ENCODE measurements around the gene LOX.
A peak's percentile ranks its signal among the peaks of the same experiment; 100 is the strongest.

Gene LOX

DNA sequence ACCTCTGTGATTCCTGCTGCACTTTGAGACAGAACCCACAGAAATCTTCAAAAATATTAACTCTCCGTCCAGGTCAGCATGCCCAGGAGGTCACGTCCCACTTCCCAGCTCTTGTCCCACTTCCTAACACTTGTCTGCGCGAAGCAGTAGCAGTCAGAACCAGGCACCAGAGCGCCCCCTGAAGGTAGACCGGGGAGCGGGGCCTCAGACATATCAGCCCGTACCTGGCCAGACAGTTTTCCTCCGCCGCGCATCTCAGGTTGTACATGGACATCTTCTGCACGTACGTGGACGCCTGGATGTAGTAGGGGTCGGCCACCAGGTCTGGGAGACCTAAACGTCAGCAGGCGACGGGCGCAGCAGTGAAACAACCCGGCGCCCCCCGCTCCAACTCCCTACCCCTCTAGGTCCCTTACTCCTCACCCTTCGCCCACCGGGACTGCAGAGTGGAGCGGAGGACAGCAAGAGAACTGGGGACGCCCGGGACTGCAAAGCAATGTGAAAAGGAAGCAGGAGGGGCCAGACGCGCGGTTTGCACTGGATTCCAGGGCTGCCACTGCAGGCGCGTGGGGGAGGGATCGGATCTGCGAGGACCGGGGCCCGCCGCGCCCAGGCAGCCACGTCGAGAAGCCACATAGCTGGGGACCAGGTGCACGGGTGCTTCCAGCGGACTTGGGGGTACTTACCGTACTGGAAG, 1.2 kb downstream of the LOX start:
- Histone ChIP-seq H3K79me2 (ENCODE audit: control insufficient read depth, insufficient read depth, low read length, unreplicated experiment) (peaks cover 53% of the 10 kb centered on the region), H3K27ac (ENCODE audit: low read depth, low read length) (peak overlapping the region; percentile 88), H3K4me1 (ENCODE audit: control insufficient read depth, insufficient read depth, low read length, unreplicated experiment) (peaks cover 50% of the 10 kb centered on the region), H2AFZ (ENCODE audit: low read length, unreplicated experiment) (peak overlapping the region; percentile 79), H3K27me3 (ENCODE audit: insufficient read depth, low read length) (no peaks in the 10 kb centered on the region), H3K4me3 (ENCODE audit: low read depth, low read length) (peak overlapping the region; percentile 96), H3K36me3 (ENCODE audit: insufficient read depth, low read length) (peaks cover 33% of the 10 kb centered on the region)

DNA sequence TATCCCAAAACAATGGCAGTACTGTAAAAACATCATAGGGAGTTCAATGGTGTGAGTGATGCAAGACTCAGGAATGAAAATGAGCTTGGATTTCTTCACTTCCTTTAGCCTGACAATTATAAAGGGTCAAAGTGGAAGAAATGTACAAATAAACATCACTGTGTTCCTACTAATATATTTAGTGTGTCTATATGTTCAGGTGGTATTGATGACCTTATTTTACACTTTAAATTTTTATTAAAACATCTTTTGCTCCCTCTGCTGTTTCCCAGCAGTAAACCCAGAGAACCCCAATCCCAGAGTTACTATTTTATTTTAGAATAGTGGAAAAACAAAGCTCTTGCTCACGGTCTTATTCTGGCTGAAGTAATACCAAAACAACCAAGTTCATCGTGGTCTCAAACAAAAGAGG, 2.0 kb downstream of the LOX start:
- Histone ChIP-seq H3K27me3 (ENCODE audit: insufficient read depth, low read length) (no peaks in the 10 kb centered on the region), H2AFZ (ENCODE audit: low read length, unreplicated experiment) (no peak overlapping the region), H3K79me2 (ENCODE audit: control insufficient read depth, insufficient read depth, low read length, unreplicated experiment) (peaks cover 61% of the 10 kb centered on the region), H3K36me3 (ENCODE audit: insufficient read depth, low read length) (peaks cover 39% of the 10 kb centered on the region), H3K4me1 (ENCODE audit: control insufficient read depth, insufficient read depth, low read length, unreplicated experiment) (peaks cover 43% of the 10 kb centered on the region), H3K27ac (ENCODE audit: low read depth, low read length) (peak overlapping the region; percentile 88), H3K4me3 (ENCODE audit: low read depth, low read length) (peak overlapping the region; percentile 96)

GRCh38 chr5:122073864-122074263, 4.2 kb downstream of the LOX start:
- Histone ChIP-seq H3K4me3 (ENCODE audit: low read depth, low read length) (peak overlapping the region; percentile 19; the same call in 1 of the 2 replicates), H3K27ac (ENCODE audit: low read depth, low read length) (no peak overlapping the region), H2AFZ (ENCODE audit: low read length, unreplicated experiment) (no peak overlapping the region), H3K4me1 (ENCODE audit: control insufficient read depth, insufficient read depth, low read length, unreplicated experiment) (peaks cover 36% of the 10 kb centered on the region), H3K27me3 (ENCODE audit: insufficient read depth, low read length) (no peaks in the 10 kb centered on the region), H3K36me3 (ENCODE audit: insufficient read depth, low read length) (peaks cover 55% of the 10 kb centered on the region), H3K79me2 (ENCODE audit: control insufficient read depth, insufficient read depth, low read length, unreplicated experiment) (peaks cover 66% of the 10 kb centered on the region)

GRCh38 chr5:122073018-122073417, 5.0 kb downstream of the LOX start:
- H3K27me3 ChIP-seq (ENCODE audit: insufficient read depth, low read length), result no peaks in the 10 kb centered on the region
- peak overlapping the region; percentile 20 for H3K4me3 ChIP-seq (ENCODE audit: low read depth, low read length)
- no peak overlapping the region for H2AFZ ChIP-seq (ENCODE audit: low read length, unreplicated experiment)
- peaks cover 61% of the 10 kb centered on the region for H3K36me3 ChIP-seq (ENCODE audit: insufficient read depth, low read length)
- H3K4me1 ChIP-seq (ENCODE audit: control insufficient read depth, insufficient read depth, low read length, unreplicated experiment), result peaks cover 37% of the 10 kb centered on the region
- no peak overlapping the region for H3K27ac ChIP-seq (ENCODE audit: low read depth, low read length)
- peaks cover 68% of the 10 kb centered on the region for H3K79me2 ChIP-seq (ENCODE audit: control insufficient read depth, insufficient read depth, low read length, unreplicated experiment)

- peaks cover 50% of the 10 kb centered on the region for H3K36me3 ChIP-seq (ENCODE audit: insufficient read depth, low read length)
- peaks cover 15% of the 10 kb centered on the region for H3K79me2 ChIP-seq (ENCODE audit: control insufficient read depth, insufficient read depth, low read length, unreplicated experiment)
- H3K4me1 ChIP-seq (ENCODE audit: control insufficient read depth, insufficient read depth, low read length, unreplicated experiment), result peaks cover 40% of the 10 kb centered on the region
- H3K4me3 ChIP-seq (ENCODE audit: low read depth, low read length), result no peak overlapping the region
- no peak overlapping the region for H3K27ac ChIP-seq (ENCODE audit: low read depth, low read length)
- no peaks in the 10 kb centered on the region for H3K27me3 ChIP-seq (ENCODE audit: insufficient read depth, low read length)
- no peak overlapping the region for H2AFZ ChIP-seq (ENCODE audit: low read length, unreplicated experiment)
Measured at GRCh38 chr5:122067390-122067789, 10.7 kb downstream of the LOX start.

DNA sequence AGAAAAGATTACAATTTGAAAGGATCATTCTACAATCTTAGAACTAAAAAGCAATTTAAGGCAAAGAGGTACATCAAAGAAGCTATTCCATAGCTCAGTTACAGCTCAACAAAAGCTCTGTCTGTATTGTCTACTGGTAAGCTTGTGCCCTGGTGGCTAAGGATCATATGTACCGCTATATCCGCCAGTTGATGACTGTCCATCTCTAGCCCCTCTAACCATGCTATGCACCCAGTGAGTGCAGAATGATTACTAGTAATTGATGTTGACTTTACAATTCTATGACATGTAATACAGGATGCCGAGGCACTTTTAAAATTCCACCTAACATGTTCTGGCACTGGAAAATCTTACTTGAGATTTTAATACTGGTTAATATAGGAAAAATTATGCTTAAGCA, 13.1 kb downstream of the LOX start:
- Histone ChIP-seq H3K36me3 (ENCODE audit: insufficient read depth, low read length) (peaks cover 32% of the 10 kb centered on the region), H2AFZ (ENCODE audit: low read length, unreplicated experiment) (no peak overlapping the region), H3K4me1 (ENCODE audit: control insufficient read depth, insufficient read depth, low read length, unreplicated experiment) (peaks cover 43% of the 10 kb centered on the region), H3K27me3 (ENCODE audit: insufficient read depth, low read length) (no peaks in the 10 kb centered on the region), H3K79me2 (ENCODE audit: control insufficient read depth, insufficient read depth, low read length, unreplicated experiment) (peaks cover 7% of the 10 kb centered on the region), H3K4me3 (ENCODE audit: low read depth, low read length) (no peak overlapping the region), H3K27ac (ENCODE audit: low read depth, low read length) (no peak overlapping the region)

DNA sequence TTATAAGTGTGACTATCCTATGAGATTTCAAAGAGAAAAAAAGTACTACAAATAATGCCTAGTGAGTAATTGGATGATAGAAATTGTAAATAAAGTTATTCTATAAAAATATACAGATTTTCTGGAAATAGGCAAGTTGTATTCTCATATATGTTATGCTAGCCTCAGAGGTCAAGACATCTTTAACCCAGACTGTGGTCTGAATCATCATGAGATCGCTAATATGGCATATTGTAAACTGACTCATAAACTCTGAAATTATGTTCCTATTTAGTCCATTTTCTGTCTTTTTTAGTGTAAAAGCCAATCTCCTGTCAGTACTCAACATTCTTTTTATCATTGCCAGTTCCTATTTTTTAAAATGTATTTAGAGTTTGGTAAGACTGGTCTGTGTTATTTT, 14.2 kb downstream of the LOX start:
- Histone ChIP-seq H3K4me3 (ENCODE audit: low read depth, low read length) (no peak overlapping the region), H3K4me1 (ENCODE audit: control insufficient read depth, insufficient read depth, low read length, unreplicated experiment) (peaks cover 43% of the 10 kb centered on the region)

DNA sequence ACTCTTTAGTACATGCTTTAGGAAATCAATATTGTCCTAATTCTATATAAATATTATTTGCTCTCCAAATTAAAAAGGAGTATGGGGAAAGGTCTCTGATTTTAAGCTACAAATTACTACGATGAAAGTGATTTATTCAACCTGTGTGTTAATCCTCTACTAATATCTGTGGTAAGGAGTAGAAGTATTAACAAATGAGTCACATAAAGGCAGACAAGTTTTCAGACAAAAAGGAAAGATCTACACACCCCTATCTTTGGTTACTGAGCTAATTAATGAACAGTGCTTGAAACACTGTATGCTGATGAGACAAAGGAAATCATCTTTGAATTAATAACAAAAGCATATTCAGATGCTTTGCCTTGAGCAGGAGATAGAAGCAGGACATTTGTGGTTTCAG, 15.9 kb downstream of the LOX start:
- Histone ChIP-seq H3K36me3 (ENCODE audit: insufficient read depth, low read length) (peaks cover 14% of the 10 kb centered on the region; the same call in 1 of the 2 replicates), H3K4me1 (ENCODE audit: control insufficient read depth, insufficient read depth, low read length, unreplicated experiment) (peaks cover 34% of the 10 kb centered on the region), H3K79me2 (ENCODE audit: control insufficient read depth, insufficient read depth, low read length, unreplicated experiment) (no peaks in the 10 kb centered on the region), H2AFZ (ENCODE audit: low read length, unreplicated experiment) (no peak overlapping the region), H3K27me3 (ENCODE audit: insufficient read depth, low read length) (no peaks in the 10 kb centered on the region), H3K27ac (ENCODE audit: low read depth, low read length) (no peak overlapping the region), H3K4me3 (ENCODE audit: low read depth, low read length) (no peak overlapping the region)

More for the DNA sequence above, 14.2 kb downstream of the LOX start:
- H2AFZ ChIP-seq (ENCODE audit: low read length, unreplicated experiment), result no peak overlapping the region
- H3K79me2 ChIP-seq (ENCODE audit: control insufficient read depth, insufficient read depth, low read length, unreplicated experiment), result peaks cover 2% of the 10 kb centered on the region
- H3K36me3 ChIP-seq (ENCODE audit: insufficient read depth, low read length), result peaks cover 22% of the 10 kb centered on the region
- peak overlapping the region; percentile 58 for H3K27ac ChIP-seq (ENCODE audit: low read depth, low read length)
- H3K27me3 ChIP-seq (ENCODE audit: insufficient read depth, low read length), result no peaks in the 10 kb centered on the region

DNA sequence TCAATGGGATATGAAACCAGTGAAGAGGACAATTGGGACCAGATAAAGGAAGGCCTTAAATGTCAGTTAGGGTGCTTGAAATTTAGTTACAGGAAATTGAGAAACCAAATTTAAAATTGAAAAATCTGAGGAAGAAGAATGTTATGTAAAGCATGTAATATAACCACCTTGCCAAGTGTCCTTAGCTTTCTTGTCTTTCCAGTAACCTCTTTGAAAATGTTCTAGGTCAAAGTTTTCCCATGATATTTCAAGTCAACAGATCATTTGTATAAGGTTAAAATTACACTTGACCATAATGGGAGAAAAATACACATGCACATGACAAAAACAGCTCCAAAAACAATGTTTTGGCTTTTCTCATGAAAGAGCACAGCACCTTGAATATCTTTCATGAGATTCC, 21.1 kb downstream of the LOX start:
- H3K4me1 ChIP-seq (ENCODE audit: control insufficient read depth, insufficient read depth, low read length, unreplicated experiment), result peaks cover 2% of the 10 kb centered on the region
- H3K27ac ChIP-seq (ENCODE audit: low read depth, low read length), result no peak overlapping the region
- H2AFZ ChIP-seq (ENCODE audit: low read length, unreplicated experiment), result no peak overlapping the region
- no peaks in the 10 kb centered on the region for H3K36me3 ChIP-seq (ENCODE audit: insufficient read depth, low read length)
- H3K27me3 ChIP-seq (ENCODE audit: insufficient read depth, low read length), result no peaks in the 10 kb centered on the region
- no peak overlapping the region for H3K4me3 ChIP-seq (ENCODE audit: low read depth, low read length)
- no peaks in the 10 kb centered on the region for H3K79me2 ChIP-seq (ENCODE audit: control insufficient read depth, insufficient read depth, low read length, unreplicated experiment)

DNA sequence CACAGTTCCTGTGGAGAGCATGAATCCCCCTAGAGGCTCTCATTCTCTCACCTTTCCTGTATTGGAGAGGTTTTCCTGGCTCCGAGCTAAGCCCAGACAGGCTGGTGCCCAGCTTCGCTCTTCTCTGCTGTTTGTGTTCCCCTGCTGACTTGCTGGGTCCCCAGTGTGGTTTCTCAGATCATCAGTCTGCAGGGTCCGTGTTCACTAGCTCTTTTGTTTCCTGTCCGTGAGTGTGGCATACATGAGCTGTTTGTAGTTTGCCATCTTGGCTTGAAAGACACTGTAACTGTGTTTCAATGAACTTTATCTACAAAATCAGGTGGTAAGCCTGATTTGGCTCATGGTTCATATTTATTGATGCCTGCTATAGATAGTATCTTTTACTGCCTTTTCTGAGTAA, 23.8 kb downstream of the LOX start:
- Histone ChIP-seq H3K4me3 (ENCODE audit: low read depth, low read length) (no peak overlapping the region), H3K27ac (ENCODE audit: low read depth, low read length) (no peak overlapping the region), H3K27me3 (ENCODE audit: insufficient read depth, low read length) (no peaks in the 10 kb centered on the region), H3K4me1 (ENCODE audit: control insufficient read depth, insufficient read depth, low read length, unreplicated experiment) (no peaks in the 10 kb centered on the region), H3K36me3 (ENCODE audit: insufficient read depth, low read length) (no peaks in the 10 kb centered on the region), H3K79me2 (ENCODE audit: control insufficient read depth, insufficient read depth, low read length, unreplicated experiment) (no peaks in the 10 kb centered on the region), H2AFZ (ENCODE audit: low read length, unreplicated experiment) (no peak overlapping the region)
